ENCODE data around the gene SASH1. TPM values are rescaled to one million over a fixed set of nuclear protein-coding genes. Genes with fewer than 3 reads are reported as not detected.

SASH1 gene
- total RNA-seq, 1 experiment from 2014 or later = 33.8 TPM

DNA sequence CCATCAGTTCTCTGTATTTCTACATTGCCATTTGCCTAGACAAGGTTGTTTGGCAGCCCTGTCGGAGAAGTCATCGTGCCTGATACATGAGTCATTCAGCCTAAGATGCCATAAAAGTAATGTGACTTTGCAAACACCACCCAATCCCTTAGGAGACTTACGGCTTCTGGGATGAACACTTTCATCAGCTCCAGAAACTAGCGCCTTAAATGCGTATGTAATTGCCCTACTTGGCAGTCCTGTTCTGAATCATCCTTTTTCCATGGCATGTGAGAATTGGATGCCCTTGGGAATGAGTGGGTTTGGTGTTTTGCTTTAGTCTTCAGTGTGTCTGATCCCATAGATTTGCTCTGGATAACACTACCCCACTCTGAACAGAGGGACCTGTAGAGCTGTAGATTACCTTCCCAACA, 158.5 kb downstream of the SASH1 start:
- no peaks in the 10 kb centered on the region for H3K27me3 ChIP-seq
- no peak overlapping the region for H3K4me3 ChIP-seq
- H3K9me3 ChIP-seq (replicated peaks) = no peaks in the 10 kb centered on the region
- no peak for DNase-seq
- H3K36me3 ChIP-seq = no peaks in the 10 kb centered on the region; the same call in 1 of the 2 replicates
- H3K27ac ChIP-seq = no peak overlapping the region
- peaks cover 6% of the 10 kb centered on the region; the same call in 1 of the 2 replicates for H3K4me1 ChIP-seq

DNA sequence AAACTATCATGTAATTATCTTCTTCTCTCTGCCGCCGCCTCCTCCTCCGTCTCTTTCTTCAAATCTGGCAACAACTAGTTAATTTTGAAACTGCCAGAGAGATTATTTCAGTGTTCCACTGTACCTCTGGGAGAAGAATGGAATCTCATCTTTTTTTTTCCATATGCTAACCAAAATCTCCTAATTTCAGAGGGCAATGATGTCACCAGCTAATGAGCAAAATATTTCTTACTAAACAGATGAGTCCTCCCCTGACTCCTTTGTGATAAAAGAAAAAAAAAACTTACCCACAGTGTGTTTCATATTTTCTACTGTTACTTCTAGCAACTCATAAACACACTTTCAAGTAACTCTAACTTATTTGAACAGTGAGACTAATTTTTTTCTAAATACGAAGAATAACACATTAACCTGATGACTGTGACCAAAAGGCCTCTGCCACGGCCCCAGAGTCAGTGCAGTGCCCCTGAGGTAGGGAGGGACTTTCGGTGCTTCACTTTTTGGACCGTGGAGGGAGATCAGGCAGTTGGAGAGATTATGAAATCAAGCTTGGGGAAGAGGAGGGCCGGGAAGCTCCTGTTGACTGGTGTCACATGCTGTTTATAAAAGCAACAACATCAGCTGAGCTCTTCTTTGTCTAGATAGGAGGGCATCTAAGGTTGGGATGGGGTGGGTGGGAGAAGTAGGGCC, 159.6 kb downstream of the SASH1 start:
- no peaks in the 10 kb centered on the region for H3K9me3 ChIP-seq (replicated peaks)

DNA sequence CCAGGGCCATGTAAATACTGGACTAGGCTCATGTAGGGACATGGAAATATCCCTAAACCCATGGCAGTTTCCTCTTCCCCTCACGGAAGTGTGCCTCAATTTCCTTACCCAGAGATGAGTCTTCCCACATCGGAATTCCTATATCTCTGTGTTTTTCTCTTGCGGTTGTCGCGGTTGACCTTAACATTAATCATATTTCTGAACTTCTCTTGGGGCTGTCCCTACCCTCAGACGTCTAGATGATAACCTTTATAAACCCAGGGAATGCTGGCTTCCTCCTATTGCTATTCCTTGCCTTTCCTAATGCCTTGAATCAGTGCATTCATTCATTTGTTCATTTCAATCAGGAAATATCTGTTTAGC, 160.1 kb downstream of the SASH1 start:
- H3K27ac ChIP-seq = no peak overlapping the region

More for the DNA sequence above, 159.6 kb downstream of the SASH1 start:
- Histone ChIP-seq H3K4me1 (peaks cover 6% of the 10 kb centered on the region; the same call in 1 of the 2 replicates), H3K4me3 (no peak overlapping the region), H3K27me3 (no peaks in the 10 kb centered on the region), H3K36me3 (no peaks in the 10 kb centered on the region; the same call in 1 of the 2 replicates), H3K27ac (no peak overlapping the region)
- no peak for DNase-seq

DNA sequence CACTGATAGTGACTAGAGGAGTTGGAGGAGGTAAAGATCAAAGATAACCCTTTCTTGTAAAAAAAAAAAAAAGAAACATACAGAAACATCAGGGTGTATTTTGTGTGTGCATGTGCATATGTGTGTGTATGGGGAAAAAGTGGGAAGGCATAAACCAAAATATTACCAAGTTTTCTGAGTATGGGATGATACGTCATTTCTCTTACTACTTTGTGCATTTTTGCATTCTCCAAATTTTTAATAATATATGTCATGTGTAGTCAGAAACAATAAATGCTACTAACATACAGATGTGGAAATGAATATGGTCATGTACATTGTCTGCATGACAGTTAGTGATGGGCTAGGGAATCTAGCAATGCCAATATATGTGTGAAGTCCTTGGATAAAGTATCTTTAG, 161.1 kb downstream of the SASH1 start:
- Histone ChIP-seq H3K4me1 (peaks cover 4% of the 10 kb centered on the region; the same call in 1 of the 2 replicates), H3K4me3 (no peak overlapping the region), H3K27ac (no peak overlapping the region), H3K9me3 (replicated peaks) (no peaks in the 10 kb centered on the region), H3K36me3 (no peaks in the 10 kb centered on the region; the same call in 1 of the 2 replicates), H3K27me3 (no peaks in the 10 kb centered on the region)
- DNase-seq = no peak

More for the DNA sequence above, 160.1 kb downstream of the SASH1 start:
- peaks cover 4% of the 10 kb centered on the region; the same call in 1 of the 2 replicates for H3K4me1 ChIP-seq
- H3K9me3 ChIP-seq (replicated peaks) = no peaks in the 10 kb centered on the region
- no peaks in the 10 kb centered on the region; the same call in 1 of the 2 replicates for H3K36me3 ChIP-seq
- no peak for DNase-seq
- H3K4me3 ChIP-seq = no peak overlapping the region
- no peaks in the 10 kb centered on the region for H3K27me3 ChIP-seq

DNA sequence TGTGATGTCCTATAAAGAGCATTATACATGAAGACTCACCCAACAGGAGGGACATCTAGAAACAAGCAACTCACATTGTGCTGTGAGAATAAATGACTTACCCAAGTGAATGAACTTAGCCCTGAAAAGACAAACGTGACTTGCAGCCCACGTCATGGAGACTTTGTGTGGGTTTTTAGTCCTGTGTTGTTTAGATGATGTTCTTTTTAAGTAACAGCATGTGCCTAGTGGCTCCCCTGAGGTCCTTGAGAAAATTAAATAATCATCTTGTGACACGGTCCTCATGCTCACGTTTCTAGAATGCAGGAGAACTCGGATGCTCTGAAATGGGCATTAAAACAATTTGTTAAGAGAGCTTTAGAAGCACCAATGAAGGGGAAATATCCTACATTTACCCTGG, 165.1 kb downstream of the SASH1 start:
- Histone ChIP-seq H3K9me3 (replicated peaks) (no peaks in the 10 kb centered on the region), H3K27me3 (no peaks in the 10 kb centered on the region), H3K4me3 (peak overlapping the region; percentile 79), H3K36me3 (peaks cover 4% of the 10 kb centered on the region; the same call in 1 of the 2 replicates), H3K4me1 (peaks cover 6% of the 10 kb centered on the region; the same call in 1 of the 2 replicates), H3K27ac (peak overlapping the region; percentile 91)
- peak in 1 of 2 experiments; percentile 35 for DNase-seq

DNA sequence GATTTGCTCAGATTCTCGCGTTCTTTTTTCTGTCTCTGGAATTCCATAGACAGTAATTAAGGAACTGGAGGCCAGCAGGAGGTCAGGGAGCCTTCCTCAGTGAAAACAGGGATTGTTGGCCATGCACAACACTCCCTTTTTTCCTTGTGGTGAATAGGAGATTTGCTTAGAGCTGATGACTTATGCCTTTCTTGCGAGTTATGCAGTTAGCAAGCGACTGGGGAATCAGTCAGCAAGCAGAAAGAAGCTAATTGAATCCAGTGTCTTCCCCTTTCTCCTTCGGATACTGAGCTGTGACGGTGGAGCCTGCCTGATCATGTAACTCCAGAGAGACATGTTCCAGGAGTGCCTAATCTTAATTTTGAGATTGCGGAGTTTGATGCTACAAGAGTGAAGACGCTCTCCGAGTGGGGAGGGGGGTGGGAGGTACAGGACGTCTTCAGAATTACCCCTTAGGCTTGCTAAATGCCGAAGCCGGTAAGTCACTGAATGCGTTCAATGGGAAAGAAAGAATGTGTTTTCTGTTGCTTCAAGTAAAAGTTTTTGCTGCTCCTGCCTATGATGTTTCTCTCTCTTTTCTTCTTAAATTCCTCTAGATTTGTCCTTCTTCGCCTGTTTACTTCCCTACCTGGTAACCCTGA, 165.9 kb downstream of the SASH1 start:
- Histone ChIP-seq H3K27ac (peak overlapping the region; percentile 91), H3K4me1 (peaks cover 6% of the 10 kb centered on the region; the same call in 1 of the 2 replicates), H3K9me3 (replicated peaks) (no peaks in the 10 kb centered on the region), H3K27me3 (no peaks in the 10 kb centered on the region), H3K36me3 (peaks cover 4% of the 10 kb centered on the region; the same call in 1 of the 2 replicates), H3K4me3 (peak overlapping the region; percentile 79)
- peak; percentile 48 to 75 for DNase-seq

DNA sequence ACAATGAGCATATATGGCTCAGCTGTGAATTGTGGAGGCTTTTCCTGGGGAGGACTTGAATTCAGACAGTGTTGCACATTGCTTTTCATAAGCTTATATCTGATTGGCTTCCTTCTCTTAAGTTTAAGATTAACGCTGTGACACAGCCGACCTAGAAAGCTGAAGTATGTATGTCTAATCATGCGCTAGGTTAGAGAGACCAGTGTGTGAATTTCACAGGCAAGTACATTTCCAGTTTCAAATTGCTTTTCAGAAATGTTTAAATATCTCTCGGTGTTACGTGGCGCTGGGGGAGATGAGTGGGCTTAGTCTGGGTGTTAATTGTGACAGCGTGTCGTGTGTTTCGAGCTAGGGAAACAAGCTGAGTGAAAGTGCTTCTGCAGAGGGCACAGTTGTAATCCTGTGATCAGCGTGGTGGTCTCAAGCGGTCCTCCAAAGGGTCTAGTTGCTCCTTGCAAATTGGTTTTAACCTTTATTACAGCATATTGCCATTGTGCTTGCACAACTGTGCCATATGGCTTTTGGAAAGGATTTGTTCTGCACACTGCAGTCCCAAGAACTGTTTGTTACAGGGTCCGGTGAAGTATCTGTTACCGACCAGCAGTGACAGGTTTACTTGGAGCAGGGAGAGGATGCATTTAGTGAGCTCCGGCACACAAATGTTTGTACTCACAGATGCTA, 166.6 kb downstream of the SASH1 start:
- H3K27ac ChIP-seq = peak overlapping the region; percentile 91
- H3K4me3 ChIP-seq = peak overlapping the region; percentile 79
- no peaks in the 10 kb centered on the region for H3K27me3 ChIP-seq
- peak; percentile 47 to 58 for DNase-seq
- peaks cover 4% of the 10 kb centered on the region; the same call in 1 of the 2 replicates for H3K36me3 ChIP-seq
- H3K9me3 ChIP-seq (replicated peaks) = no peaks in the 10 kb centered on the region
- peaks cover 6% of the 10 kb centered on the region; the same call in 1 of the 2 replicates for H3K4me1 ChIP-seq

DNA sequence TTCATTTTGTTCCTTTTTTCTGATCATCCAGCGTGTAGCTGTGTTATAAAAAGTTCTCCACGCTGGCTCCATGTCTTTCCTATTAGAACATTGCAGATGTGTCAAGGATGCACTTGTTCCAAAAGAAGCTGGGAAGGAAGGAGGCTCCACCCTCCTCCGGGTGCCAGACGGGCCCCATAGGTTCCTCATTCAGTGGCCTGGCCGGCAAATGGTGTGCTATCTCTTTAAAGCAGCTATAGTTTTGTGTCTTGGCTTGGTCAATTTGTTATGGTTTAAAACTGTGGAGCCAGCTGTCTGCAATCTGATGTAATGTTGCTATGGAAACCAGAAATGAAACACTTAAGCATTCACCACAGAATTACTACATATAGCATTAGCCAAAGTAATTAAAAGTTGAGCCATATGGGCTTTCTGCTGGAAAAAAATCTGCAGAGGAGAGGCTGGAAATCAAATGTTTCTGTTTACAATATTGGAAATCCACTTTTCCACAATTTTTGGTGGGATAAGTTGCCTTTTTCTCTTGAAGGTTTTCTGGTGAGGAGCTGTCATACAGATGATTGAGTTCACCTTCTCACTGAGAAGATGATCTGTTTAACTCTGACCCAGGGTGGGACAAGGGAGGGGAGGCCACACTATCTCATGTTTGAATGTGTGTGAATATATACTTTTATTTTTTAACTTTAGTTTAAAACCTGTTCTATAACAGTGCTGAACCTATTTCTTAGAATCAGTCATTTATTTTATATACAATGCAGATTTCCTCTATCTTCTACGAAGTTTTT, 167.4 kb downstream of the SASH1 start:
- peak; percentile 93 to 97 for DNase-seq
- Histone ChIP-seq H3K36me3 (peaks cover 8% of the 10 kb centered on the region), H3K27ac (peak overlapping the region; percentile 91), H3K9me3 (replicated peaks) (no peaks in the 10 kb centered on the region), H3K4me1 (peaks cover 6% of the 10 kb centered on the region; the same call in 1 of the 2 replicates), H3K4me3 (peak overlapping the region; percentile 79), H3K27me3 (no peaks in the 10 kb centered on the region)

DNA sequence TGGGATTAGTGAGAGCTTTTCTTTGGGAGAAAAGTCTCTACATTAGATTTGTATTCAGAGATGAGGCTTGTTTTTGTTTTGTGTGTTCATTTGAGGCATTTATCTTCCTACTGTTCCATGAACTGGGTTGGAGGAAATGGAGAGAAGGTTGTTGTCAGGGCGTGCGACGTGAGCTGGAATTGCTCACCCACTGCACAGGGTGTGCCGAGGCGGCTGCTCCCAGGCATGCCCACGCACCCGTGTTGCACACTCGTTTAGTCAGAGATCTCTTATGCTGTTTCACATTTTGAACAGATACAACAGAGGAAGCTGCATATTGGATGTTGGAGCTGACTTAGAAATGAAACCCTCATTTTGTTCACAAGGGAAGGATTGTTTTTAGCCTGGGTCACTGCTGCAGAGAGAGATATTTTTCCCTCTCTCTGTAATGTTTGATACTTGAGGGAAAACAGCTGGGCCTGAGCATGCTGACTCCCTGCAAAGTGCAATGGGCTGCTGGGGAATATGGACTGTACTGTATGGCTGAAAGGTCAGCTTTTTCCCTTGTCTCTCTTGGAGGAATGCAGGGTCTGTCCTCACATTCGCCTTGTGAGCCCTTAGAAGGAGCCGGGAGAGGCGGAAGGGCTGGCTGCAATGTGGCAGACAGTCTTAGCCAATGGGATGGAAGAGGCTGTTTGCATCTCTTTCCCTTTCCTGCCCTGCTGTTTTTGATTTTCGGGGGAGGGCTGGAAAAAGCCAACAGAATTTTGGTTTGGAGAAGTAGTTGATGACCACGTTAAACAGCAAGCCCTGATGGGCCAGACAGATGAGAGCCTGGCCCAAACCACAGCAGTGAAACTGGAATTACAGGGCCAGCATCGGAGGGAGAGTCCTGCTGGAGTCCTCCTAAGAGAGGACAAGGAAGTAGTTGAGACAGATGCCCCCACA, 170.8 kb downstream of the SASH1 start:
- peaks cover 6% of the 10 kb centered on the region; the same call in 1 of the 2 replicates for H3K4me1 ChIP-seq
- H3K27ac ChIP-seq = no peak overlapping the region
- H3K27me3 ChIP-seq = no peaks in the 10 kb centered on the region
- H3K9me3 ChIP-seq (replicated peaks) = no peaks in the 10 kb centered on the region
- DNase-seq = peak in 1 of 2 experiments; percentile 21
- no peak overlapping the region for H3K4me3 ChIP-seq
- H3K36me3 ChIP-seq = peaks cover 39% of the 10 kb centered on the region

DNA sequence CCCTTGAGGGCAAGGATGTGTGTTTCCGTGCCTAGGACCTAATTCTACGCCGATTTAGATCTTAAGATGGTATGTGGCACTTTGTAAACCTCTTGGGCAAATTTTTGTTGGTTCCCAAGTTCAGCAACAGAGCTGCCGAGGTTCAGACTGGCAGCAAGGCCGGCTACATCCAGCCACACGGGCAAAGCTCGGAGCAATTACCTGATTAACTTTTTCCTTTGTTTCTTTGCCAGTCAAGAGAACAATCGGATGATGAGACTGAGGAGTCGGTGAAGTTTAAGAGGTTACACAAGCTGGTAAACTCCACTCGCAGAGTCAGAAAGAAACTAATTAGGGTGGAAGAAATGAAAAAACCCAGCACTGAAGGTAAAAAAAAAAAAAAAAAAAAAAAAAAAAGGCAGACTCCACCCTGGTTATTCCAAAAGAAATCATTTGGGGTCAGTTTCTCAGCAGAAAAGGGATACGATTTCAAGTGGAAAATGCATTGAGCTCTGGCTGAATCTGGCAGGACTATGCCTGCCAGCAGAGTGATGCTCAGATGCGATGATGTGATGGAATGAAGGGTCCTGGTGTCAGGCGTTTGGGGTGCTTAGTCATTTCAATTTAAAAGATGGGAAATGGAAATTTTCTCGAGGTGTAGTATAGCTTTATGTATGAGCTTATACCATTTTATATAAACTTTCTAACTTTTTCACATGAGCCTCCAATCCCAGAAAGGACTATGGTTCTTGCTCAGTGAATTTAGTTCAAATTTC, 171.6 kb downstream of the SASH1 start:
- Histone ChIP-seq H3K4me3 (no peak overlapping the region), H3K9me3 (replicated peaks) (no peaks in the 10 kb centered on the region), H3K27me3 (no peaks in the 10 kb centered on the region), H3K27ac (no peak overlapping the region), H3K36me3 (peaks cover 40% of the 10 kb centered on the region), H3K4me1 (peaks cover 6% of the 10 kb centered on the region; the same call in 1 of the 2 replicates)
- no peak for DNase-seq

DNA sequence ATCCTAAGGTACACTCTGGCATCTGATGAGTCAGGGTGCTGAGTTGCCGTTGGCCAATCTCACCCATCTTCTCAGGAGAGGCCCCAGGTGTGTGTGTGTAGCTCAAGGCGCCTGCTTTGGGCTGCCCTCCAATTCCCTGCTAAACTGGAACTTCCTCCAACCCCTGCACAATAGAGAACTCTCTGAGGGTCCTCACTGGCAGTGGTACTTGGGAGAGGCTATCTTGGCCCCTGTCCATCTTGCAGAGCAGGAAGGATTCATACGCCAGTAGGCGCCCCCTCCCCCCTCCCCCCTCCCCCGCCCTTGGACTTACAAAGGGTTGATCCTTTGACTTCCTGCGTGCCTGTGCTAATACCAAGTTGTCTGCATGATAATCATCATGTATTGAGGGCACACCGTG, 173.6 kb downstream of the SASH1 start:
- peaks cover 3% of the 10 kb centered on the region; the same call in 1 of the 2 replicates for H3K4me1 ChIP-seq

DNA sequence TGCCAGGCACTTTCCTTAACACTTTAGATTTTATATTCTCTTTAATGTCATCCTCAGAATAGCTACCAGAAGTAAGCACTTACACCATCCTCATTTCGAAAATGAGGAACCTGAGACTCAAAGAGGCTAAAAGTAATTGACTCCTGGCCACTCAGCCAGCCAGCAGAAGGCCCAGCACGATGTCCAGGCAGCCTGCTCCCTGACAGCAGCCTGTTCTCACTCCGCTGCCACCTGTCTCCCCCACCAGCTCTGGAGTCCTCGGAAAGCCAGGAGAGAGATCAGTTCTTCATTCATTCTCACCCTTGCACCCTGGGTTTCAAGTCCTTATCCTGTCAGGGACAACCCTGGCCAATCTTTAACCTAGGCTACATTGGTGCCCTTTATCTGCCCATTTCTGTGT, 174.0 kb downstream of the SASH1 start:
- H3K4me3 ChIP-seq = no peak overlapping the region
- H3K4me1 ChIP-seq = no peaks in the 10 kb centered on the region
- peaks cover 55% of the 10 kb centered on the region for H3K36me3 ChIP-seq
- no peak overlapping the region for H3K27ac ChIP-seq
- H3K9me3 ChIP-seq (replicated peaks) = no peaks in the 10 kb centered on the region
- DNase-seq = no peak
- H3K27me3 ChIP-seq = no peaks in the 10 kb centered on the region

More for the DNA sequence above, 173.6 kb downstream of the SASH1 start:
- no peak for DNase-seq
- Histone ChIP-seq H3K36me3 (peaks cover 55% of the 10 kb centered on the region), H3K9me3 (replicated peaks) (no peaks in the 10 kb centered on the region), H3K27ac (no peak overlapping the region), H3K27me3 (no peaks in the 10 kb centered on the region), H3K4me3 (no peak overlapping the region)

DNA sequence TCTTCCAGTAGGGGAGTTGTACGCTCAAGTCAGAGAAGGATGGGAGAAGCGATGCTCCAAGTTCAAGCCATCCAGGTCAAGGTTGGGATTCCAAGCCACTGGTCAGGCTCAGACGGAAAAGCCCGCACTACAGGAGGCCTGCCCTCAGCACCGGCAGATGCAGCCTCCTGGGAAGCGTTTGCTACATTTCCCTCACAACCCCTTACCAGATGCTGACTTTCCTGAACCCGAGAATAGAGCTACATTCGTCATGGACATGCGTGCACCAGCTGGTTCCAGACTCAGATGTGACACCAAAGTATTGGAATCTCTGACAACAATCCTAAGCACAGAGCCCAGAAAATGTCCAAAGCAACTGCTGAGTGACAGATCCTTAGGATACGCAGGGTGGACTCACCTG, 174.8 kb downstream of the SASH1 start:
- H3K36me3 ChIP-seq = peaks cover 62% of the 10 kb centered on the region
- no peak overlapping the region for H3K27ac ChIP-seq
- H3K27me3 ChIP-seq = no peaks in the 10 kb centered on the region
- no peak overlapping the region for H3K4me3 ChIP-seq
- no peak for DNase-seq
- H3K9me3 ChIP-seq (replicated peaks) = no peaks in the 10 kb centered on the region
- no peaks in the 10 kb centered on the region for H3K4me1 ChIP-seq
